B cell (primary cell): ENCODE measurements around the gene STX18. TPM values are rescaled to one million over a fixed set of nuclear protein-coding genes. Genes with fewer than 3 reads are reported as not detected.

ENCODE experiments used
- ATAC-seq: fragments of 200-7000 bp; cut with Tn5 transposase; one replicate; pipeline ENCODE4 v1.10.0; 2021; ENCODE audit warnings: low read depth, mild to moderate bottlenecking, moderate number of reproducible peaks, moderate library complexity
- CTCF ChIA-PET: fragments of 350-600 bp; sonication (Branson Sonifier 250); formaldehyde crosslinking; loops from one replicate; lab custom pipeline; 2021; ENCODE audit warnings: antibody characterized with exemption, inconsistent platforms; lab: Charles Lee
- POLR2A ChIA-PET: fragments of 350-600 bp; sonication (Branson Sonifier 250); formaldehyde crosslinking; loops from one replicate; lab custom pipeline; 2021; ENCODE audit warnings: antibody characterized with exemption; lab: Charles Lee
- DNase-seq: peaks from one replicate; pipeline ENCODE4 v3.0.0; 2013
- H2AFZ ChIP-seq: 2 replicates; pipeline ENCODE4 v1.6.1; 2012; ENCODE audit warnings: mild to moderate bottlenecking, low read depth, low read length; ENCODE audit not compliant: insufficient read depth, poor library complexity, severe bottlenecking
- H3K27ac ChIP-seq, 2 donors: 1 replicate in 1 of 2; 2 replicates in 1 of 2; pipeline ENCODE4 v1.5.1; 2012 to 2013; ENCODE audit warnings: low read length in 2 of 2, mild to moderate bottlenecking in 2 of 2, moderate library complexity in 1 of 2
- H3K27me3 ChIP-seq, 4 experiments: fragments of 200-600 bp in 1 of 4; sonication (generic) in 1 of 4; replicated peaks in 1 of 4; 1 replicate in 2 of 4; 2 replicates in 2 of 4; pipeline versions ENCODE4 v1.6.1 to v1.7.0; 2013 to 2016; ENCODE audit warnings: low read length in 3 of 4, mild to moderate bottlenecking in 2 of 4, mixed read lengths in 1 of 4, moderate library complexity in 1 of 4; ENCODE audit not compliant: insufficient read depth in 4 of 4, control insufficient read depth in 3 of 4; ENCODE audit errors: control extremely low read depth in 1 of 4
- H3K36me3 ChIP-seq, 2 experiments: replicated peaks in 1 of 2; 1 replicate in 1 of 2; 2 replicates in 1 of 2; pipeline versions ENCODE4 v1.6.1 to v1.7.1; 2013; ENCODE audit warnings: low read length in 1 of 2; ENCODE audit not compliant: insufficient read depth in 2 of 2, control insufficient read depth in 1 of 2; ENCODE audit errors: control extremely low read depth in 1 of 2, extremely low read depth in 1 of 2
- H3K4me1 ChIP-seq, 2 donors: fragments of 200-600 bp in 1 of 2; sonication (generic) in 1 of 2; 1 replicate in 1 of 2; 2 replicates in 1 of 2; pipeline versions ENCODE4 v1.5.1 to v1.6.1; 2013 to 2017; ENCODE audit warnings: low read length in 2 of 2; ENCODE audit not compliant: control insufficient read depth in 2 of 2, insufficient read depth in 2 of 2
- H3K4me2 ChIP-seq: replicated peaks from 2 replicates; pipeline ENCODE3; 2012; ENCODE audit warnings: mild to moderate bottlenecking, low read depth, low read length; ENCODE audit not compliant: poor library complexity, severe bottlenecking
- H3K4me3 ChIP-seq, 5 experiments: fragments of 200-600 bp in 1 of 5; sonication (generic) in 1 of 5; 1 replicate in 3 of 5; 2 replicates in 2 of 5; pipeline versions ENCODE4 v1.5.1 to v1.7.0; 2011 to 2016; ENCODE audit warnings: low read length in 4 of 5, mild to moderate bottlenecking in 4 of 5, low read depth in 2 of 5, control low read depth in 1 of 5, moderate library complexity in 1 of 5; ENCODE audit not compliant: insufficient read depth in 1 of 5; ENCODE audit errors: control extremely low read depth in 1 of 5, extremely low read depth in 1 of 5
- H3K79me2 ChIP-seq: fragments of 200-600 bp; sonication (generic); one replicate; pipeline ENCODE4 v1.6.0; 2016; ENCODE audit warnings: low read length; ENCODE audit not compliant: control insufficient read depth, insufficient read depth
- H3K9ac ChIP-seq: fragments of 200-600 bp; sonication (generic); 2 replicates; pipeline ENCODE4 v1.6.1; 2017; ENCODE audit warnings: mild to moderate bottlenecking, low read length, moderate library complexity
- H3K9me3 ChIP-seq, 3 donors: one replicate each; pipeline versions ENCODE4 v1.6.1 to v1.7.1; 2013; ENCODE audit warnings: low read length in 2 of 3; ENCODE audit not compliant: control insufficient read depth in 2 of 3, insufficient read depth in 1 of 3; ENCODE audit errors: control extremely low read depth in 1 of 3
- H4K20me1 ChIP-seq: 2 replicates; pipeline ENCODE4 v1.6.0; 2012; ENCODE audit warnings: mild to moderate bottlenecking, low read length; ENCODE audit not compliant: insufficient read depth, control insufficient read depth, poor library complexity, severe bottlenecking
- H3K27ac Mint-ChIP-seq: one replicate; pipeline ENCODE4 v1.8.0; 2021; ENCODE audit warnings: mixed read lengths
- H3K27me3 Mint-ChIP-seq: one replicate; pipeline ENCODE4 v1.8.0; 2021; ENCODE audit warnings: mixed read lengths
- H3K4me1 Mint-ChIP-seq: one replicate; pipeline ENCODE4 v1.8.0; 2021; ENCODE audit warnings: mixed read lengths
- H3K4me3 Mint-ChIP-seq: one replicate; pipeline ENCODE4 v1.8.0; 2021; ENCODE audit warnings: mixed read lengths
- H3K9me3 Mint-ChIP-seq: one replicate; pipeline ENCODE4 v1.8.0; 2022; ENCODE audit warnings: mixed read lengths; ENCODE audit not compliant: insufficient read depth
- EZH2 ChIP-seq: IDR thresholded peaks from 2 replicates; pipeline ENCODE4 v1.6.1; 2012; ENCODE audit warnings: borderline replicate concordance, low read depth, mild to moderate bottlenecking, moderate library complexity, low read length; ENCODE audit not compliant: insufficient read depth, poor library complexity, severe bottlenecking
- whole genome bisulfite sequencing: methylation state at CpG from one replicate; pipeline ENCODE4 v1.1.5; 2013; ENCODE audit warnings: missing lambda C conversion rate; ENCODE audit not compliant: insufficient coverage; 5-methylcytosine and 5-hydroxymethylcytosine counted together
- intact Hi-C: fragments of 100-400 bp; cut with micrococcal nuclease; formaldehyde crosslinking; loops from one replicate; pipeline ENCODE4 v1.10.0; 2022
- polyA plus RNA-seq: library from polyadenylated mRNA; depleted of rRNA; stranded (reverse); fragments of >200 nt; gene quantifications from 2 replicates; pipeline ENCODE4 v1.2.3, GENCODE V29; 2012
- total RNA-seq, 2 donors: library from RNA; stranded (reverse); fragments of 120-200 nt in 1 of 2; gene quantifications; 1 replicate in 1 of 2; 2 replicates in 1 of 2; pipeline versions ENCODE4 v1.2.3 to v1.2.4, GENCODE V29; 2013 to 2022
- TF ChIP-seq, protein P1 (sequence below): fragments of 200-600 bp; IDR thresholded peaks from one replicate; pipeline ENCODE4 v1.8.0; 2022; ENCODE audit warnings: antibody characterized with exemption, mild to moderate bottlenecking

Gene STX18
- total and polyA plus RNA-seq, 2 donors (not counting 1 experiment from before 2014, with no cell fraction given) = 20.3 to 33.6 TPM

DNA sequence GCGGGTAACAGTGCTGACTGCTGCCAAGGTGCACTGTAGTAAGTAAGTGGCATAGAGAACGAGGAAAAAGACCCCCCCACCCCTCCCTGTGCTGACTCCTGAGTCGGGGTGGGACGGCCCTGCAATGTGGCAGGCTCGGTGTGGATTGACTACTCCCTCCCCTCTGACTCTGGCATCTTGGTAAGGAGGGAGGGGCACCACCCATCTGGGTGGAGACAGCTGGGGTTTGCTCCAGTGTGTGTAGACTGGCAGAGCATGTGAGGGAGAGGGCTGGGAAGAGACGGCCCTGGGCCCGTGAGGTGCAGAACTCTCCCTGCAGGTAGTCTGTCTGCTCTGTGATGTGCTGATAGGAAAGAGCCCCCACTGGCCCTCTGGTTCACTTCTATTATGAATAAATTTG lies 124.0 kb downstream of the STX18 start:
- Histone ChIP-seq H2AFZ (no peak overlapping the region), H3K79me2 (no peaks in the 10 kb centered on the region), H4K20me1 (no peaks in the 10 kb centered on the region), H3K27ac (no peak overlapping the region), H3K36me3 (peaks cover 0 to 39% of the 10 kb centered on the region in 2 experiments), H3K27me3 (no peaks in the 10 kb centered on the region), H3K4me3 (no peak overlapping the region), H3K9ac (no peak overlapping the region), H3K4me2 (no peak overlapping the region), H3K9me3 (peaks cover 0 to 19% (median 0%) of the 10 kb centered on the region in 3 donors), H3K4me1 (no peaks in the 10 kb centered on the region)
- TF ChIP-seq, protein P1, sequence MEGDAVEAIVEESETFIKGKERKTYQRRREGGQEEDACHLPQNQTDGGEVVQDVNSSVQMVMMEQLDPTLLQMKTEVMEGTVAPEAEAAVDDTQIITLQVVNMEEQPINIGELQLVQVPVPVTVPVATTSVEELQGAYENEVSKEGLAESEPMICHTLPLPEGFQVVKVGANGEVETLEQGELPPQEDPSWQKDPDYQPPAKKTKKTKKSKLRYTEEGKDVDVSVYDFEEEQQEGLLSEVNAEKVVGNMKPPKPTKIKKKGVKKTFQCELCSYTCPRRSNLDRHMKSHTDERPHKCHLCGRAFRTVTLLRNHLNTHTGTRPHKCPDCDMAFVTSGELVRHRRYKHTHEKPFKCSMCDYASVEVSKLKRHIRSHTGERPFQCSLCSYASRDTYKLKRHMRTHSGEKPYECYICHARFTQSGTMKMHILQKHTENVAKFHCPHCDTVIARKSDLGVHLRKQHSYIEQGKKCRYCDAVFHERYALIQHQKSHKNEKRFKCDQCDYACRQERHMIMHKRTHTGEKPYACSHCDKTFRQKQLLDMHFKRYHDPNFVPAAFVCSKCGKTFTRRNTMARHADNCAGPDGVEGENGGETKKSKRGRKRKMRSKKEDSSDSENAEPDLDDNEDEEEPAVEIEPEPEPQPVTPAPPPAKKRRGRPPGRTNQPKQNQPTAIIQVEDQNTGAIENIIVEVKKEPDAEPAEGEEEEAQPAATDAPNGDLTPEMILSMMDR = no peak
- TF ChIP-seq EZH2 = no peak
- Mint-ChIP-seq H3K9me3 (no peaks in the 10 kb centered on the region), H3K27ac (no peak overlapping the region), H3K4me3 (no peak overlapping the region), H3K4me1 (no peaks in the 10 kb centered on the region), H3K27me3 (no peaks in the 10 kb centered on the region)
- intact Hi-C loops = no loop called here
- WGBS = no CpG with 5 or more reads among the region's 7 CpGs
- no peak for DNase-seq
- ChIA-PET CTCF (interaction anchor here (0.5 kb wide), 1 partner anchor 276 kb away, joined by 5 read pairs; no protein-coding TSS in a partner anchor), POLR2A (no interaction called here)
- ATAC-seq = no peak

DNA sequence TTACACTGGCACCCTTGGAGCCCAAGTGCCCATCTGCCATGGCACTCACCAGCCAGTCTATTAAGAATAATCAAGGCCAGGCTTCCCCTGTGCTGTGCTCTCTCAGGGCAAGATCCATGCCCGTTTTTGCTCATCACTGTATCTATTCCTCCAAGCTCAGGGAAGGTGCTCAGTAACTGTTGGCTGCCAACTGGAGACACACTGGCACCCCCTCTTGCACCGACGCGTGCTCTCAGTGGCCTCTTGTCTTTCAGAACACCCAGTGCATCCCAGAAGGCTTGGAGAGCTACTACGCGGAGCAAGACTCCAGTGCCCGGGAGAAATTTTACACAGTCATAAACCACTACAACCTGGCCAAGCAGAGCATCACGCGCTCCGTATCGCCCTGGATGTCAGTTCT lies 124.9 kb downstream of the STX18 start:
- Histone ChIP-seq H3K4me2 (no peak overlapping the region), H3K79me2 (no peaks in the 10 kb centered on the region), H4K20me1 (no peaks in the 10 kb centered on the region), H3K27ac (no peak overlapping the region), H2AFZ (no peak overlapping the region), H3K4me1 (no peaks in the 10 kb centered on the region), H3K9ac (no peak overlapping the region), H3K4me3 (no peak overlapping the region), H3K9me3 (peaks cover 0 to 19% (median 0%) of the 10 kb centered on the region in 3 donors), H3K27me3 (no peaks in the 10 kb centered on the region), H3K36me3 (peaks cover 0 to 33% of the 10 kb centered on the region in 2 experiments)
- 100% methylated on average over 11 of the region's 11 CpGs for WGBS
- H3K27ac Mint-ChIP-seq = no peak overlapping the region
- TF ChIP-seq EZH2 = no peak
- TF ChIP-seq, protein P1 = no peak
- CTCF ChIA-PET = no interaction called here
- POLR2A ChIA-PET = no interaction called here
- H3K27me3 Mint-ChIP-seq = no peaks in the 10 kb centered on the region
- DNase-seq (no peak), ATAC-seq (no peak)
- H3K4me3 Mint-ChIP-seq = no peak overlapping the region
- no peaks in the 10 kb centered on the region for H3K9me3 Mint-ChIP-seq
- H3K4me1 Mint-ChIP-seq = no peaks in the 10 kb centered on the region
- intact Hi-C loops = no loop called here
